NCI-H82 treated with DMSO at 0.1 percent for 48 hours (cell line): Measurements from ENCODE around the gene OR10C1.

Experiments
- DNase-seq: peaks from one replicate; lab custom pipeline; 2025; ENCODE audit not compliant: unreplicated experiment; lab: John Stamatoyannopoulos, UW

OR10C1 gene

DNA sequence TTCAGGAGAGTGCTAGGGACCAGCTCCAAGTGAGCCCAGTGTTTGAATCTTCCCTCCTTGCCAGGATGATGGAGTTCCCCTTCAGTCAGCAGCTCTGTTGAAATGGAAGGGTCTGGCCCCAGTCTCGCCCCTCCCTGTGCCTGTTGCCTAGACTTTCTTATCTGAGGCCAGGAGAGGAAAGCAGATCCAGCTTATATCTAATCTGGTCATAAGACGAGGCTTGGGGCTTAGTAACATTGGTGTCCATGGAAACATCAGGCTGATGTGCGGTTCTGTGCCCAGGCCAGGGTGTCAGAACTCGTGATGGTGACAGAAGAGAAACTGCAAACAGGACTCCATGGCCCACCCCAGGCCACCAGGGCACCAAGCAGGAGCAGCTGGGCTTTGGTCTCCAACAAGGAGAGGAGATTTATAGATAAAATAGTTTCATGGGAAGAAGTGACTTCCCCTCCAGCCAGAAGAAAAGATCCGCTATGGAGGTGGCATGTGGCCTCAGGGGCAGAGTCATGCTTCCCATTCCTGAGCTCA, 38.9 kb downstream of the OR10C1 start:
- no peak for DNase-seq

DNA sequence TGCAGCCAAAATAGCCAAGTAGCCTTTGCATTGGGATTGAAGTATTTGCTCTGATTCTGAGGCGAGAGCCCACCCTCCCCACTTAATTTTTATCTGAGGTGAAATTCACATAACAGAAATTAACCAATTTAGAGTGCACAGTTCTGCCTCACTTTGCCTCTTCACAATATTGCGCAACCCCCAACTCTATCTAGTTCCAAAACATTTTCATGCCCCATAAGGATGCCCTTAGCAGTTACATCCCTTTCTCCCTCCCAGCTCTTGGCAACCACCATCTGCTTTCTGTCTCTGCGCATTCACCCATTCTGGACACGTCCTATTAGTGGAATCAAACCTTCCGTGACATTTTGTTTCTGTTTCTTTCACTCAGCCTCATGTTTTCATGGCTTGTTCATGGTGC, 39.6 kb downstream of the OR10C1 start:
- DNase-seq, result no peak

- no peak for DNase-seq
Observed at GRCh38 chr6:29479560-29479959, 40.5 kb downstream of the OR10C1 start.

DNA sequence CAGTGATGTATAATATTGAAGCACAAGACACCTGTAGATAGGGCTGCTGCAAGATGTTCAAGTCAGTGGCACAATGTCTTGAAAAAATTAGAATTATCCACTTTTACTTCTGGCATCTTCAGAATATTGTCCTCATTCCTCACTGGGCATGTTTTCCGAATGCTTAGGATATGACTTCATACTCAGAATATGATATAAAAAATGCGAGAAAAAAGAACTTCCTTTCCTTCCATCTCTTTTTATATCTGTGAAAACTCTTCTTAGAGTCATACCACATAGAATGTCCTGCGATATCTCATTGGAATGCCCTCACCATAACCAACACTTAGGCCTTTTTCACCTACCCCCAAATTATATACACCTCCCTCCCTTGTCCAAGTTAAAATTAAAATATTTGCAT, 44.1 kb downstream of the OR10C1 start:
- DNase-seq, result no peak

DNA sequence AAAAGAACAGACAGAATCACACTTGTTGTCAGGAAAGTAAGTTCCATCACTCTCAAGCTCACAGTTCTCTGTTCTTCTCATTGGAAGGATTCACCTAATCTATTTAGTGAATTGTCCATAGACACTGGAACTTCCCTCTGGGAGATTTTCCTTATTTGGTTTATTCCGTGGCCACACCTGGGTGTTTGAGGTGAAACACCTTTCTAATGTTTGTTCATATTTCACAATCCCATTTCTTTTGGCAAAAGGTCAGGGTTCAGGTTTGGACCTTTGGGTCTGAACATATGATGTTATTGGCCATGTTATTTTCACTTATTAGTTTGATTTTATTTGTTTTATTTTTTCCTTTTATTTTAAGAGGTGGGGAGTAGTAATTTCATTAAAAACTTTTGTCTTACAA, 44.6 kb downstream of the OR10C1 start:
- no peak for DNase-seq

GRCh38 chr6:29486577-29486976, 47.5 kb downstream of the OR10C1 start:
- DNase-seq, result no peak

DNA sequence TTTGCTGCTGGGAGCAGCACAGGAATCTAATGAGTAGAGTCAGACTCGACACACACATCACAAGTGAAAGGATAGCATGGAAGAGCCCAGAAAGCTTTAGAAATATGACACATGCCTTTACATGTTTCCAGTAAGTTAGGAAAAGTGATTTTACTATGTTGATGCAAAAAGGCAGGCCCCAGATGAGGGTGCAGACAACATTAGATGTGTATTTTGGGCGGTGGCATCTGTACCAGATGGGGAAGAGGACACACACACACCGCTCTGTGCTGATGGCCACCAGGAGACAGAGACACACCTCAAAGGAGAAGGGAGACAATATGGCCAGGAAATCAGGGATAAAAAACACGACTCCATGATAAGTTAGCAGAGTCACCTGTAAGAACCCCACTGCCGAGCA, 48.0 kb downstream of the OR10C1 start:
- DNase-seq, result no peak

DNA sequence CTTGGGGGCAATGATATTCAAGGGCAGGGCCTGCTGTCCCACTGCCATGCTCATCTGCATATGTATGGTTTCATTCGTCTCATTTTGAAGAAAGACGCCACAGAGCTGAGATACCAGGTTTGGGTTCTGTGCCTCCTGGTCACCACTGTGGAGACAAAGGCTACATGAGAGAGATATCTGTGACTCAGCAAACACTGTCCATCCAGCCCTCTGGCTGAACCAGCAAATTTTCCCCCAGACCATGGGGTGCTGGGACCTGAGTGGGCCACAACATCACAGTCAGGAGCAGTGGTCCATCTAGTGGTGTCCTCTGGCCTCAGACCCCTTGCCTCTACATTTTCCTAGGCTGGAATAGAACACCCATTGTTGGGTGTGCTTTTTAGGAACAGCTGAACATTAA, 48.6 kb downstream of the OR10C1 start, which contains the start of gene MAS1L:
Gene MAS1L (minus strand): TSS at position 297 of the 400 bp plus-strand sequence. CDS start 54 bp downstream, at position 243.
- DNase-seq, result no peak

DNA sequence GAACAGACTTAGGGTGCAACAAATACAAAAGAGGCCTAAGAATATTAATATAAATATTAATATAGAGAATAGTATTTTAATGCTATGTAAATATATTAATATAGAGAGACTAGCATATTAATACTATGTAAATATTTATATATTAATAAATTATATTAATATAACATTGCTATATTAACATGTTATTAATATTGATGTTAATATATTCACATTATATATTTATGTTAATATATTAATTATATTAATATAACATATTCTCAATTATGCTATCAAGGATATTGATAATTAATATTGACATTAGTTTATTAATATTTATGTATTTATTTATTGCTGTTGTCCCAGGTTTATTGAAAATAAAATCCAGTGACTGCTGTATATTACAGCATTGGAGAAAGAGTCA, 49.8 kb downstream of the OR10C1 start:
- DNase-seq, result no peak

DNA sequence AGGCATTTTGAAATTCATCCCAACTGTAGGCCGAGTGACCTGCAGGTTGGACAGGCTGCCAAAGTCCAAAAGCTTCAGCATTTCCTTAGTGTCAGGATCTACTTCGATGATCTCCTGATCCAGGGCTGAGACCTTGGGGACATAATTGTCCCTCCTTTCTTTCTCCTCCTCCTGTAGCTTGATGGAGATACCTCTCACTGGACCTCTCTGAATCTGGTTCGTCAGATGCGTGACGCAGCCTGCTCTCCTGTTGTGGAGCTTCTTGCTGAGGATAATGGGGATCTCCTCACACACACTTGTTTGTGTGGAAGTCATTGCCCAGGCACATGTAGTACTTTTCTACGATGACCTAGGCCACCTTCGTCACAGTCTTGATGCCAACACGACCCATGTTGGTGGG, 50.2 kb downstream of the OR10C1 start:
- DNase-seq, result no peak

- no peak for DNase-seq
Observed at GRCh38 chr6:29490055-29490454, 50.9 kb downstream of the OR10C1 start.

DNA sequence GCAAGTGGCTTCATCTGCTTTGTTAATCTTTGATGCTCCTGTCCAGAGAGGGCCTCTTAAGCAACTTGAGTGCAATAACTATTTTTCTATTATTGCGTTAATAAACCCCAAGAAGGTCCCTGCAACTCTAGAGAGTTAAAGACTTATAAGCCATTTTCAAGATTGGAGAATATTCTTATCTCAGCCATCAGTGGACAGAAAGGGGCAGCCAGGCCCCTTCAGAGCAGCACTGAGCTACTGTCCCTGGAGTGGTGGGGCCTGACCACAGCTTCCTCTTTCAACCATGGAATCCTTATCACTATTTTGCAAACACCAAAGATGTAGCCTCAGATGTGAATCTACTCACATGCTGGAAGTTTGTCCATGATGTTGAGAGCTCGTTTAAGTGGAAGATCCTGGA, 51.4 kb downstream of the OR10C1 start:
- DNase-seq, result no peak
